ENCODE data around the gene CCL25. TPM values are rescaled to one million over a fixed set of nuclear protein-coding genes. Genes with fewer than 3 reads are reported as not detected.

Gene CCL25
- total and polyA plus RNA-seq, 2 of the 4 experiments (the other 2 are of a cell fraction): not detected

- no peak for TF ChIP-seq USF2 (IDR thresholded peaks at IDR 0.05; ENCODE audit: low read depth, low read length)
Observed at GRCh38 chr19:8064911-8065874, 12.6 kb downstream of the CCL25 start (continued).

GRCh38 chr19:8065875-8066261, 13.3 kb downstream of the CCL25 start:
- Histone ChIP-seq H2AFZ (replicated peaks; ENCODE audit: low read length, poor library complexity) (no peak overlapping the region), H4K5ac (ENCODE audit: low read depth, low read length) (no peak overlapping the region), H3K36me3 (ENCODE audit: control insufficient read depth, insufficient read depth, low read length) (no peaks in the 10 kb centered on the region), H4K20me1 (ENCODE audit: insufficient read depth, low read length) (no peaks in the 10 kb centered on the region; the same call in 1 of the 2 replicates), H3K27ac (ENCODE audit: insufficient read depth, low read length) (no peak overlapping the region), H3K9me1 (ENCODE audit: insufficient read depth, low read length) (no peaks in the 10 kb centered on the region), H3K4me1 (ENCODE audit: control insufficient read depth, insufficient read depth, low read length) (no peaks in the 10 kb centered on the region), H3K9me3 (ENCODE audit: control insufficient read depth, insufficient read depth, low read length) (peaks cover 3% of the 10 kb centered on the region), H3K27me3 (ENCODE audit: control insufficient read depth, insufficient read depth, low read length) (peaks cover 1% of the 10 kb centered on the region; the same call in 1 of the 2 replicates), H2BK5ac (ENCODE audit: low read depth, low read length, poor library complexity, severe bottlenecking) (no peak overlapping the region), H2AK5ac (ENCODE audit: low read depth, low read length) (no peak overlapping the region), H3K23ac (ENCODE audit: low read depth, low read length) (no peak overlapping the region), H3K79me1 (ENCODE audit: low read depth in 1 of 2, low read length in 2 of 2) (no peaks in the 10 kb centered on the region), H2BK20ac (ENCODE audit: low read depth, low read length) (no peak overlapping the region), H2BK120ac (ENCODE audit: low read depth, low read length) (no peak overlapping the region), H4K91ac (ENCODE audit: insufficient read depth, low read depth, low read length) (no peak overlapping the region), H3K4me2 (ENCODE audit: low read depth, low read length) (no peak overlapping the region), H3K4me3 (ENCODE audit: insufficient read depth, low read depth, low read length) (no peak overlapping the region), H3K14ac (replicated peaks; ENCODE audit: low read depth, low read length) (no peak overlapping the region), H3K18ac (ENCODE audit: low read depth, low read length) (no peak overlapping the region), H2AK9ac (replicated peaks; ENCODE audit: low read depth, low read length, poor library complexity) (no peak overlapping the region), H2BK15ac (ENCODE audit: low read depth, low read length) (no peak overlapping the region), H4K8ac (ENCODE audit: low read depth in 2 of 2, low read length in 2 of 2) (no peak overlapping the region), H3K9ac (ENCODE audit: low read depth, low read length) (no peak overlapping the region), H3K4ac (ENCODE audit: low read depth, low read length) (no peak overlapping the region), H3K56ac (ENCODE audit: extremely low read depth, insufficient read depth, low read length) (no peak overlapping the region)
- intact Hi-C loops (cut with micrococcal nuclease): no loop called here
- BruUV-seq (replicated peaks): no TSS peak
- ATAC-seq (ENCODE audit: low read depth) (no peak), DNase-seq (no peak)
- in situ Hi-C loops (cut with MboI; ENCODE audit: low sequenced_read_pairs): no loop called here
- no peak for TF ChIP-seq CTCF (conservative IDR thresholded peaks at IDR 0.05; ENCODE audit: low read depth, low read length)
- no peak for TF ChIP-seq CEBPB (IDR thresholded peaks at IDR 0.05; ENCODE audit: low read depth, low read length)
- POLR2A ChIA-PET (ENCODE audit: unreplicated experiment): no interaction called here
- dilution Hi-C loops (cut with HindIII; ENCODE audit: low sequenced_read_pairs, unreplicated experiment): no loop called here
- 94% methylated on average over 19 of the region's 20 CpGs; no CpG with 5 or more reads in 1 of the 2 experiments for WGBS, 2 experiments (ENCODE audit: extremely low coverage in 2 of 2, insufficient read length in 1 of 2)
- CTCF ChIA-PET: no interaction called here
